ENCODE measurements around the gene CLEC3B. TPM values are rescaled to one million over a fixed set of nuclear protein-coding genes. Genes with fewer than 3 reads are reported as not detected.

The CLEC3B gene
- total and polyA plus RNA-seq, 10 of the 15 experiments (the other 5 are each of a cell fraction or from before 2014, with no cell fraction given) = 0.23 TPM; not detected in 9

GRCh38 chr3:45016916-45017315, 9.2 kb upstream of the CLEC3B start:
- Histone ChIP-seq H3K36me3 (ENCODE audit: control insufficient read depth in 2 of 2, insufficient read depth in 2 of 2, low read length in 1 of 2) (peaks cover 2 to 14% of the 10 kb centered on the region in 2 experiments), H2AFZ (ENCODE audit: control insufficient read depth, low read depth, low read length) (no peak overlapping the region), H3K9me3 (replicated peaks; ENCODE audit: control insufficient read depth, insufficient read depth, low read length) (no peaks in the 10 kb centered on the region), H3K4me1 (ENCODE audit: control insufficient read depth, insufficient read depth, low read length) (peaks cover 5% of the 10 kb centered on the region), H4K20me1 (ENCODE audit: control insufficient read depth, insufficient read depth) (no peaks in the 10 kb centered on the region), H3K27ac (ENCODE audit: control insufficient read depth, insufficient read depth) (no peak overlapping the region), H3K9ac (ENCODE audit: control insufficient read depth, insufficient read depth, low read length) (no peak overlapping the region), H3K27me3 (replicated peaks in 1 of 2; ENCODE audit: control insufficient read depth in 2 of 2, insufficient read depth in 2 of 2, low read length in 1 of 2) (no peaks in the 10 kb centered on the region), H3K79me2 (ENCODE audit: control insufficient read depth, insufficient read depth, low read length) (no peaks in the 10 kb centered on the region), H3K4me2 (ENCODE audit: control insufficient read depth, insufficient read depth) (no peak overlapping the region), H3K4me3 (no peak overlapping the region)
- intact Hi-C loops (cut with micrococcal nuclease; ENCODE audit: unreplicated experiment) = no loop called here
- SMC1A ChIA-PET (ENCODE audit: uncharacterized antibody, unreplicated experiment) = interaction anchor here (0.6 kb wide), 1 partner anchor 18 kb away, joined by 3 read pairs; no protein-coding TSS in a partner anchor
- ATAC-seq (no peak), DNase-seq (ENCODE audit: low read depth, low spot score) (no peak), FAIRE-seq (no peak)
- RAD21 ChIA-PET (ENCODE audit: unreplicated experiment) = no interaction called here
- whole genome bisulfite sequencing (ENCODE audit: insufficient coverage, insufficient replicate concordance, low lambda C conversion rate, missing lambda C conversion rate) = 94% methylated on average over 2 of the region's 2 CpGs
- POLR2A ChIA-PET = no interaction called here
- in situ Hi-C loops (cut with MboI) = no loop called here
- CTCF ChIA-PET = interaction anchor here (0.6 to 1.2 kb wide), 2 partner anchors 194 to 346 kb away, joined by 3 read pairs; no protein-coding TSS in a partner anchor
- no peak for TF ChIP-seq MEF2A (IDR thresholded peaks at IDR 0.05; ENCODE audit: insufficient read depth, low read depth, low read length)
- TF ChIP-seq FOS (IDR thresholded peaks at IDR 0.05; ENCODE audit: borderline replicate concordance, extremely low read depth, insufficient read length) = no peak
- no peak for TF ChIP-seq BRCA1 (IDR thresholded peaks at IDR 0.05; ENCODE audit: low read depth, low read length)
- no peak for TF ChIP-seq ZBED1 (IDR thresholded peaks at IDR 0.05; ENCODE audit: borderline replicate concordance)
- TF ChIP-seq RELA (IDR thresholded peaks at IDR 0.05; ENCODE audit: borderline replicate concordance, partially characterized antibody) = no peak
- no peak for TF ChIP-seq DPF2 (IDR thresholded peaks at IDR 0.05)
- no peak for TF ChIP-seq SP1 (IDR thresholded peaks at IDR 0.05; ENCODE audit: low read depth, low read length)
- no peak for TF ChIP-seq IKZF2 (IDR thresholded peaks at IDR 0.05)
- no peak for TF ChIP-seq NR2F1 (conservative IDR thresholded peaks at IDR 0.05)
- TF ChIP-seq POU2F2 (IDR thresholded peaks at IDR 0.05; ENCODE audit: borderline replicate concordance, low read depth, low read length) = no peak
- no peak for TF ChIP-seq KAT2A (conservative IDR thresholded peaks at IDR 0.05; ENCODE audit: control insufficient read depth, low read depth, low read length)
- TF ChIP-seq REST (IDR thresholded peaks at IDR 0.05; ENCODE audit: low read depth, low read length) = no peak
- no peak for TF ChIP-seq BCL3 (IDR thresholded peaks at IDR 0.05; ENCODE audit: borderline replicate concordance, insufficient read depth, low read depth, low read length, poor library complexity, severe bottlenecking)
- BruUV-seq (replicated peaks) = no TSS peak
